GM19467 (cell line): Measurements from ENCODE around the gene SIVA1.

Source experiments
- ATAC-seq: cut with Tn5 transposase; IDR thresholded peaks from one replicate; pipeline ENCODE4 v1.9.1; 2021; ENCODE audit warnings: mild to moderate bottlenecking, moderate library complexity; ENCODE audit not compliant: unreplicated experiment

The SIVA1 gene

DNA sequence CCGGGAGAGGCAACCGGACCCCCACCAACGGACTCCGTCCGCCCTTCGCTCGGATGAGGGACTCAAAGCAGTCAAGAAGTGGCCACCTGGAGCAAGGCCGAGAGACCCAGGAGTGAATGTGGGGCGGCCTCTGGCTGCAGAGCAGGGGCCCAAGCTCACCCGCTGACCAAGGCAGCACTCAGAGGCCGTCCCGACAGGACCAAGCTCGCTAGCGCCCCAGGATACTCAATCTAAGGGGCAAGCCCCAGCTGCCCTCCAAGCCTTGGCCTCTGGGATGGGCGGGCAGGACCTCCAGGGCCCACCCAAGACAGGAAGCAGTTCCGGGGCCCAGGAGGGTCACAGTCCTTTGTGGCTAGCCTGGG is 41.7 kb downstream of the SIVA1 start:
- ATAC-seq: no peak

DNA sequence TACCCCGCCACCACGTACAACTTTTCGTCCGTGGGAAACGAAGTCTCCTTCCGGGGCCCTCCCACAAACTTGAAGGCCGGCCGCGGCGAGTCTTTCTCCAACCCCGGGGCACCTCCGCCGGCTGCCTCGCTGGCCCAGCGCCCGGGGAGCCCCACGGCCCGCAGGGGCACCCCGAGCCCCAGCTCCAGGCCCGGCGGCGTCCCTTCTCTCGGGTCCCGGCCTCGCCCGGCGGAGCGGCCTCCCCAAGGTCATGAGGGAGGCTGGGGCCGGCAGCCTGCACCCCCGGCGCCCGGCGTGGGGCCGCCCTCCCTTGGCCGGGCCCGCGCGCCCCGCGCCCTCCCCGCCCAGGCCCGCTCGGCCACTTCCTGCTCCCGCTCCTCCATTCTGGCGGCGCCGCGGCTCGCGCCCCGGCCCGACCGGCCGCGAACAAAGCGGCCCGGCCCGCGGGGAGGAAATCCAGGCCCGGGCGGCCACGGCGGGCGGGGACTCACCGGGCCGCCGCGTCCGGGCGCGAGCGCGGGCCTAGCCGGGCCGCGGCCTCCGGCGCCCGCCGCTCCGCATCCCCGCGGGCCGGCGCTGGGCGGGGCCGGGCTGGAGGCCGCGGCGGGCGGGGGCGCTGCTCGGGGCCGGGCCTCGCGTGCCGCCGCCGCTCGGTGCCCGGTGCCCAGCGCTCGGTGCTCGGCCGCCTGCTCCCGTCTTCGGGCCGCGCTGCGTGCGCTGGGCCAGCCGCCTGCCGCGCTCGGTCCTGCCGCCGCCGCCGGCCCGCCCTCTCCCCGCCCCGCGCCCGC is 42.2 kb downstream of the SIVA1 start, which contains the start of gene AKT1:
Gene AKT1, minus strand, starts transcription at position 756 of the 788 bp plus-strand sequence. CDS start 3,105 bp downstream, outside the sequence.
- ATAC-seq: no peak

DNA sequence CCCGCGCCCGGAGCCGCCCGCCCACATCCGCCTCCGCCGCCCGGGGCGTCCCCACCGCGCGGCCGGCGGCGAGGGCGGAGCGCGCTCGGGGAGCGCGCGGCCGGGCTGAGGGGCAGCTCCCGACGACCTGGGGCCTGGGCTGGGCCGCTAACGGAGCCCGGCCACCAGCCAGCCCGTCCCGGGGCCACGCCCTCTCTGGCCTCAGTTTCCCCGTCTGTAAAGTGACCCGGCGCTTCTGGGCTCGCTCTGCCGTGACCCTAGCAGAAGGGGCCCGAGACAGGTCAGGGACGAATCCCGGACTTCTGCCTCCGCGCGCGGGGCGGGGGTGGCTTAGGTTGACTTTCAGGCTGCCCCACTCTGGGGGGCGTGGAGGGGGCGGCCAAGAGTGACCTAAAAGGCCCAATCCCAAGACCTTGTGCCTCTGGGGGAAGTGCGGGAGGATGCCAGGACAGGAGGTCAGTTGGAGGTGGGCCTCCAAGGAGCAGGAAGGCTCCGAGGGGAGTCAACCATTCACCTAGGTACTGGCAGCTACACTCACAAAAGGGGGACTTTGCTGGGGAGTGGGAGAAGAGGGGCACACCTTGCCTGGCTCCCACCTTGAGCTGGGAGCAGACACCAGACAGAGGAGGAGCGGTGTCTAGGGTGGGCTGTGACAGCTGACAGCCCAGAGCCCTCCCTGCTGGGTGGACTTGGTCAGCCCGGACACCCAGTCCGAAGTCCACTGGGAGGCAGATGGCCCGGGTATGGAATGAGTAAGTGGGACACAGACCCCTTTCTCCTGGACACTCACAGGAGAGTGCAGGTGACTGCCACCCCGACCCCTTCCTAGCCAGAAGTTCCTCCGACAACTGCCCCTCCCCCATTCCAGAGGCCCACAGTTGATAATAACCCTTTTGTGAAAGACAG is 43.1 kb downstream of the SIVA1 start:
- ATAC-seq: no peak

DNA sequence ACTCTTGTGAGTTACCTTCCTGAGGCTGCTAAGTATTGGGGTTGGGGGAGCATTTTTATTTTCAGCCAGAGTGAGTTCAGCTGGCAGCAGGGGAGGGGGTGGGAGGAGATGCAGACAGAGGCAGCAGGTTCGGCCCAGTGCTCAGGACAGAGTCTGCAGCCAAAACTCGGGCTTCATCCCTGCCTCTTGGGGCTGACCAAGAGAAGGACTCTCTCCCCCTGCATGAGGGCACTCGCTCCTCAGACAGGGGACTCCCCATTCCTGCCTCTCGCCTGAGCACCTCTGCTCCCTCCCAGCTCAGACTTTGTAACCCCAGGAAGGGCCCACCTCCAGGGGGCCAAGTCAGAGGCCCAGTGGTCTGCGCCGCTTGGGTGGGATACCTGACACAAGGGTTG is 43.7 kb downstream of the SIVA1 start:
- ATAC-seq: no peak

DNA sequence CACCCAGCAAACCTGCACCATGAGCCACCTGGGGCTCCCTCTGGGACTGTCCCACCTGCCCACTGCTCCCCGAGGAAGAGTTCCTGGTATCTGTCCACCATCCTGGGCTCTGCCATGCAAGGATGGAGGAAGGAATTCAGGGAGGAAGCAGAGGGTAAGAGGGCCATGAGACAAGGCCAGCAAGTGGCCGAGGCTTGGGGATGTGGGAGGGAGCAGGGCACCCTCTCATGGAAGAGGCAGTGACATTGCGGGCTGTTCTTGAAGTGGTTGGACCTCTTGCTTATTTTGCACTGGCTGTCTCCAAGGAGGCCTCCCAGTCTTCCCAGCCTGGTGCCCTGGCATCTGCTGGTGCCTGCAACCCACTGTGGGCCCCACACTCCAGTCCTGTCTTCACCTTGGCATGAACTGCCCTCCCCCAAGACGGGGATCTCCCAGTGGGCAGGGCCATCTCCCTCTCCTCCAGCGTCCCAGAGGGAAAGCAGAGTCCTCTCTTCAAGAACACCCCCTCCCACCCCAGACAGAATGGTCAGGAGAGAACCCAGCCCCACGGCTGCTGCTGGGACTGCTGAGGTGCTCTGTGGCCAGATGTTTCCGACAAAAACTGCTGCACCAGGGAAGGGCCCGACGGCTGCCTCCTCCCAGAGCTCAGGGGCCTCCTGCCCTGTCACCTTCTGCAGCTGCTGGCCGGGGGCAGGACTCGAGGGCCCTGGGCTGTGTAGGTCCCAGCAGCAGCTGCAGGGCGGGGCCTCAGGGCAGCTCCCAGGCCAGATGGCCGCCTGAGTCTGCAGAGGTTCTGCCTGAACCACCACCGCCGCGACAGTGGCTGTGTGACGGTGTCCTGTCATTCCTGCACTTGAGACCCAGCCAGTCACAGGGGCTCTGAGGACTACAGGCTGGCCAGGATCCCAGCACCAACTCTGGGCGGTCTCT is 44.4 kb downstream of the SIVA1 start:
- ATAC-seq: no peak

DNA sequence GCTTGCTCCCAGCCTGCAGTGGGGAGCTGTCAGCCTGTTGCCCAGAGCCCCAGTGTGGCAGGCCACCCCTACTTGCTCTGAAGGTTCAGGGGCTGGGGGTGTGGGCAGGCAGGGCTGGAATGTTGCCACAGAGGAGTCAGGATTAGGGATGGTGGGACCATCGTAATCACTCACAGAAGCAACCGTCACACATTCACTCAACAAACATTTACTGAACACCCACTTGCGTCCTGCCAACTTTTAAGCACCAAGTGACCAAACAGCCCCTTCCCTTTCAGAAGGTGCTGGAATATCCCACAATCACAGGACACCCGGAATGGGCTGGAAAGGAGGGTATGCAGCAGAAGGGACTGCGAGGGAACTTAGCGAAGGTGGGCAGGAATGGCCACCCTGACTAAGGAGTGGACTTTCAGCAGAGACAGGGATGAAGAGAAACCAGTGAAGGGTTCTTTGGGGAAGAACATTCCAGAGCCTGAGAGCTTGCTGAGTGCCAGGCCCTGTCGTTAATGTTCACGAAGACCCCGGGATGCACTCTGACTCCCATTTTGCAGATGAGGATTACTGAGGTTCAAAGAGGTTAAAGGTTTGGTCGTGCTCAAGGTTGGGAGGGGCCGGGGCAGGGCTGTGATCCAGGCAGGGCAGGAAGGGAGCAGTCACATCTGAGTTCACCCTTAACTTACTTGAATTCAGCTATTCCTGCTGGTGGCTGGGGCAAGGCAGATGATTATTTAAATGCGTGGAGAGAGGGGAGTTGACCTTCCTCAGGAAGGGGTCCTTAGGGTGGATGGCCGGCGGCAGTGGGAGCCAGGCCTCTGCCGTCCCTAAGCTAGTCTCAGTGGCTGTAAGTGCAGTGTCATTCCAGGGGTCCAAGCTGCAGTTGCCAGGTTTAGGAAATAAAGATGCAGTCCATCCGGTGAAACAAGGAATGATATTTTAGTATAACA is 45.6 kb downstream of the SIVA1 start:
- no peak for ATAC-seq

DNA sequence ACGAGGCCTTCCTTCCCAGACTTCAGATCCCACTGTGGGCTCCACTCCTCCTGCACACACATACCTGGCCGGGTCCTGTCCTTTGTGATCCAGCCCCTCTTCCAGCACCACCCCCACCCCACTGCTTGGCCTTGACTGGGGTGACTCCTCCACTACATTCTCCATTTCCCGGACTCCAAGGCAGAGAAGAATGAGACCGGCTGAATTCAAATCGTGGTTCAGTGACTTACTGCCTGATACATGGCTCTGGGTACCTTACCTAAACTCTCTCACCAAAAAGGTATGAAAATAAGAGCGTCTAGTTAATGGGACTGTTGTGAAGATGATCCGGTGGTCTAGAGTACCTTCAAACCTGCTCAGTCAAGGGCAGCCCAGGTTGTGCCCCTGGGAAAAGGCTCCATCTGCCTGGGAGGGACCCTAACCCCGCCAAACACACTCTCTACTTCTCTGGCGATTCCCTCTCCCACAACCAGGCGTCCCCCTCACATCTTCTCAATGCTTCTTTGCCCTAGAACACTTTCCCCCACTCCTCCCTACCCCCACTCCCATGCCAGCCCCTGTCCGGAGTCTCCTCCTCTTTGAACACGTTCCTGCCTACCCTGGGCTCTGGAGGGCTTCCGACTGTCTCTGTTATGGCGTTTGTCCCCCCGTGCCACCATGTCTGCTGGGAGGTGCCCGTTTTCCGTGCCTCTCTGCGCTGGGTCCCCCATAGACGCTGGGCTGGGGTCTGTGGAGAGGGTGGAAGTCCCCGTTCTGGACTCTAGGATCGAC is 46.5 kb downstream of the SIVA1 start:
- no peak for ATAC-seq

DNA sequence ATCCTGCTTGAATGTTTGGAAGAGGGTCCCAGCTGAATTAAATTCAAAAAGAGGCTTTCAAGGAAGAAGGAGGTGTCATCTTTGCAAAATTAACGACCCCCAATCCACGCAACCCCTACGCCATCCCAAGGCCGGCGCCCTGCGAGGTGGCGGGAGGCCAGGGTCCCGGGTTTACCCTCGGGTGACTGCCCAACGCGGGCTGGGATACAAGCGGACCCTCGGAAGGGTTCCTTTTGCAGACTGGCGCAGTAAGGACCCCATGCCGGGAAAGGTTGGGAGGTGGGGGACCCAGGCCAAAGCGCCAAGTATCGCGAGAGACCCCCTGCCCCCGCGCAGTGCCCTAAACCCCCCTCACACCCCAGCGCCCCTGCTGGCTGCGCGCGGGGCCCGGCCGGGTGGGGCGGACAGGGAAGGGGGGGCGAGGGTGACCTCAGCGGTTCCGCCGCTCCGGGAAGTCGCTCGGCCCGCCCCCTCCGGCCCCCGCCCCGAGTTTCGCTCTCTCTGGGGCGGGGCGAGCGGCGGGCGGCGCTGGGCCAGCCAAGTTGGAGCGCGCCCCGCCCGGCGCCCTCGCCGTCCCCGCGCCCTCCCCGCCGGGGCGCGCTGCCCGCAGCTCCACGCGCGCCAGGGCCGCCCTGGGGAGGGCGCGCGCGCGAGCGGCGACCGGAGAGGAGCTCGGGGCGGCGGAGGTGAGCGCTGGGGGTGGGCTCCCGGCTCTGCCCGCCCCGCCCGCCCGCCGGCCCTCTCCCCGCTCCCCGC is 47.2 kb downstream of the SIVA1 start:
- peak; percentile 52 for ATAC-seq

DNA sequence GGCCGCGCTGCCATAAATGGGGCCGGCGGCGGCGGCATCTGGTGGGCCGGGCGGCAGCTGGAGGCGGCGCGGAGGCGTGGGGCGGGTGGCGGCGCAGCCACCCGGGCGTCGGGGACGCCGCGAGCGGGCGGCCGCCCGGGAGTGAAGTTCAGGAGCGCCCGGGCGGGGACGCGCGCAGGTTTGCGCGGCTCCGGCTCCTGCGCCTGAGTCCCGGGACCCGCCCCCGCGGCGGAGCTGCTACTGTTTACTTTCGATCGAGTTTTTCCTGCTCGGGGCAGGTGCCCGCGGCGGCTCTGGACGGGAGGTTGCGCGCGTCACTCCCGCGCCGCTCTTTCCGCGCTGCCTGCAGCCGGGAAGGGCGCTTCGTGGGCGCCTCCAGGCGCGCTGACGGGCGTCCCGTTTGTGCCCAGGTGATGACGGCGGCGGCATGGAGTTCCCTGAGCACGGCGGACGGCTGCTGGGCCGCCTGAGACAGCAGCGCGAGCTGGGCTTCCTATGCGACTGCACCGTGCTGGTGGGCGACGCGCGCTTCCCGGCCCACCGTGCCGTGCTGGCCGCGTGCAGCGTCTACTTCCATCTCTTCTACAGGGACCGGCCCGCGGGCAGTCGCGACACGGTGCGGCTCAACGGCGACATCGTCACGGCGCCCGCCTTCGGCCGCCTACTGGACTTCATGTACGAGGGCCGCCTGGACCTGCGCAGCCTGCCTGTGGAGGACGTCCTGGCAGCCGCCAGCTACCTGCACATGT is 48.0 kb downstream of the SIVA1 start, which contains the start of gene ZBTB42:
Gene ZBTB42, plus strand, starts transcription at position 331 of the 749 bp plus-strand sequence. Its CDS starts 97 bp downstream, at position 428.
- ATAC-seq: peak; percentile 25

DNA sequence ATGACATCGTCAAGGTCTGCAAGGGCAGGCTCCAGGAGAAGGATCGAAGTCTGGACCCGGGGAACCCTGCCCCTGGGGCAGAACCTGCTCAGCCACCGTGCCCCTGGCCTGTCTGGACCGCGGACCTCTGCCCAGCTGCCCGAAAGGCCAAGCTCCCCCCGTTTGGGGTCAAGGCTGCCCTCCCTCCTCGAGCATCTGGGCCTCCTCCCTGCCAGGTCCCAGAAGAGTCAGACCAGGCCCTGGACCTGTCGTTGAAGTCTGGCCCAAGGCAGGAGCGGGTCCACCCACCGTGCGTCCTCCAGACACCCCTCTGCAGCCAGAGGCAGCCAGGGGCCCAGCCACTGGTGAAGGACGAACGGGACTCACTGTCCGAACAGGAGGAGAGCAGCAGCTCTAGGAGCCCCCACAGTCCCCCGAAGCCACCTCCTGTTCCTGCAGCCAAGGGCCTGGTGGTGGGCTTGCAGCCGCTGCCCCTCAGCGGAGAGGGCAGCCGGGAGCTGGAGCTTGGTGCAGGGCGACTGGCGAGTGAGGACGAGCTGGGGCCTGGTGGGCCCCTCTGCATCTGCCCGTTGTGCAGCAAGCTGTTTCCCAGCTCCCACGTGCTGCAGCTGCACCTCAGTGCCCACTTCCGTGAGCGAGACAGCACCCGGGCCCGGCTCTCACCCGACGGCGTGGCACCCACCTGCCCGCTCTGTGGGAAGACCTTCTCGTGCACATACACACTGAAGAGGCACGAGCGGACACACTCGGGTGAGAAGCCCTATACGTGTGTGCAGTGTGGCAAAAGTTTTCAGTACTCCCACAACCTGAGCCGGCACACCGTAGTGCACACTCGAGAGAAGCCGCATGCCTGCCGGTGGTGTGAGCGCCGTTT is 48.8 kb downstream of the SIVA1 start:
- ATAC-seq: no peak

DNA sequence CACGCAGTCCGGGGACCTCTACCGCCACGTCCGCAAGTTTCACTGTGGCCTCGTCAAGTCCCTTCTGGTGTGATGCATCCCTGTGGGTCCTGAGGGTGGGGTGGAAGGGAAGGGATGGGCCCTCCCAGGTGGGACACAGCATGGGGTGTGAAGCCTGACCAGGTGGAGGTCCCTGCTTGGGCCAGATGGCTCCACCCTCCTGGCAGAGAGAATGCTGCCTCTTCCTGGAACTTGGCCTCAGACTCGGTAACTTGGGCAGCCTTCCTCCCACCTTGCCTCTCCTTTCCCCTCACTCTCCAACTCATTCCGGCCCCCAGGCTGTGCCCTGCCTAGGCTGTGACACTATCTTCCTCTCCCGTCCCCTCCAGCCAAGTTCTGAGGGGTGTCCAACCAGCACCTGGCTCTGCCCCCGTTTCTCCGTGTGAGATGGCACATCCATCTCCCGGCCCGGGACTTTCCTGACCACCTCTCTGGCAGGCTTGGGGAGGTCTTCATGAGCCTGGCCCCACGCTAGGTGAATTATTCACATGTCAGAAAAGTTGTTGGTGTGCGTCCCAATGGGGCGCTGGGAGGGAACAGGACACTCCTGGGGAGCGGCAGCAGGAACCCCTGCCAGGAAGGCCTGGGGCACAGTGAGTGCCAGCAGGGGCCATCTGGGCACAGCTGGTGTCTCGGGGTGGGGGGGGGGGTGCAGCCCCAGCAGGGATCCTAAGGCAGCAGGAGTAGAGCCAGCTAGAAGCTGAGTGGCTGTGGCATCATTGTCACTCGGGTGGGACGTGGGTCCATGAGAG is 49.6 kb downstream of the SIVA1 start:
- no peak for ATAC-seq

DNA sequence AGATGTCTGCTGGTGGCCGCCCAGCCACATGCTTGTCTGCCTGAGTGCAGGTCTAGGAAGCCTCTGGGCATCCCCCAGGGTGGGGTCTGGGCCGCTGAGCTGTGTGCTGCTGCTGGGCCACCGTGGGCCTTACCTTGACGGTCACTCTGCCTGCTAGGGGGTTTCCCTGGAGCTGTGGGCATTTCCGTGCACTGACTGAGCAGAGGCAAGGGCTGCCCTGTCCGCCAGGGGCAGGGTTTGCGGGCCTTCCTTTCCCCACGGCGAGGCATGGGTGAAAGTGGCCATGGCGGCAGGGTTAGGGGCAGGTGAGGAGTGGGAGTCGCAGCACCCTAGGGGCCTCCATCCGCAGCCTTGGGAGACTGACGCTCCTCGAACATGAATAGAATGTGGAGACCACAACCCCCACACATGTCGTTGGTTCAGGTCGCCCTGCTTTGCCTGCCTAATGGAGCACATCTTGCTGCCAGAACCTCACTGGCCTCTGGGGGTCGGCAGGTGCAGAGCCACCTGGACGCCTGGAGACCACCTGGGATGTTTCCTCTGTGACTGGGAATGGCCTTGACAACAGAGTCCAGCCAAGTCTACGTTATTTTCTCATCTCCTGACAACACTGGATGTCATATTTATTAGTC is 50.4 kb downstream of the SIVA1 start:
- no peak for ATAC-seq

DNA sequence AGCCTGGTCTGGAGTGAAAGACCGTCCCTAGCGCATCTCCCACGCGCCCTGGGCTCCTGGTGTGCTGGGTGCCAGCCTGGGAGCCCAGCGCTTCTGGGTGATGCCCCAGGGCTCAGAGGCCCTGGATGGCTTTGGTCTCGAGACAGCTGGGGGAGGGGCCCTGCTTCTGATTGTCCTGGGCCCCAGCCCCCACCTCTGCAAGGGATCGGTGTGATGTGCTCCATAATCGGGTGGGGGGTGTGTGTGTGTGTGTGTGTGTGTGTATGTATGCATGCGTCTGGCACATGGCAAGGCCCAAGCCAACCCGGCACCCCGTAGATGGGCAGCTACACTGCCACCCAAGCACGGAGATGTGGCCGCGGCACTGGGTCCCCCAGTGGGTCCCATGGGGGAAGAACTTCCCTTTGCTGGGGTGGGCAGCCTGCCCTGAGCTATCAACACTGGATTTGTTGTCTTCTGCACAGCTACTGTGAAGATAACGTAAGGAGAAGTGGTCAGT is 51.0 kb downstream of the SIVA1 start:
- ATAC-seq: no peak

DNA sequence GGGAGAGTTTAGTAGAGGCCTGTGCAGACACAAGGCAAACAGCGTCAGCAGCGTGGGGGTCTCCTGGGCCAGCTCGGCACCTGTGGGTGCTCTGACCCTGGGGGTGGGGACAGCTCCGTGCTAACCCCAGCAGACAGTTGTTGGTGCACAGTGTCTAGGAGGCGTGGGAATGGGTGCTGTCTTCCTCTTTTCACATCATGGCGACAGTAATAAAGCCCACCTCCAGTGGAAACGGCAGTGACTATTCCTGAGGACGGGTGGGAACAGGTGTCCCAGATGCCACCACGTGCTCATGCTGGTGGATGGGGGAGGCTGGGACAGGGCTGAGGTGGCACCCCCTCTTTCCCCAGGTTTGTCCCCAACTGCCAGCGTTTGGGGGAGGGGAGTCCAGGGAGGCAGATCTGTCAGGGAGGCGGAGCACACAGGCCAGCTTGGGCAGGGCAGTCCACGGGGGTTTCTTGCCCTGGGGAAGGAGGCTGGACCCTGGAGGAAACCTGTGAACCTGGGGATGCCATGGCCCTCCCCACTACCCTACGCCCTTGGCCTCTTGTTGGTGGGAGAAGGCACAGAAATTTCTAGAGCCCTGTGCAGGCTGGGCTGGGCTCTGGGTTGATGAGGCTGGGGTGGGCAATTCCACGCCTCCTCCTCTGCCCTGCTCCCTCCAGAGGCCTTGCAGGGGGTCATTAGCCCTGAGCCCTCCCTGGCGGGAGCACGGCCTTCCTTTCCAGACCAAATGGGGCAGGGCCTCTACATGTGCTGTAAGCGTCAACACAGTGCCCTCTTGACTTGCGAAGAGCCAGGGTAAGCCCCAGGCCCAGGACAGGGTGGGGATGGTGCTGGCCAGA is 51.8 kb downstream of the SIVA1 start:
- ATAC-seq: no peak
